ENCODE data around the gene MCAT.

MCAT gene

DNA sequence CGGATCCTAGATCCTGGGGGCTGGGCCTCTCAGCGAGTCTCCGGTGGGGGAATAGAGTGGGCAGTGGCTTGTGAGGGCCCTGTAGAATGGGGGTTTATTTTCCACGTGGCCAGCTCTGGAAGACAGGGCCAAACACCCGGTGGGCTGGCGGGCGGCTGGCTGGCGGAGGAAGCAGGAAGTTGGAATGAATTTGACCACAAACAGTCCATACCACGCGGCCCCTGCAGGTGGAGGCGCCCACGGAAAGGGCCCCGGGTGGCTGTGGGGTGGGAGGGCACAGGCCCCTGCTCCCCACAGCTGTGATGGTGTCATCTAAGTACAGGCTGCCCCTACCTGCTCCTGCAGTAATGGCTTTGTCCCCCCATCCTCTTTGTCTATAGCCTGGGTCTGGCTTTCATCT, 15.1 kb downstream of the MCAT start:
- no peak for TF ChIP-seq CTCF (IDR thresholded peaks at IDR 0.05; ENCODE audit: low read depth, low read length)
- DNase-seq (ENCODE audit: extremely low read depth, low read depth), result no peak

GRCh38 chr22:43127166-43127908, 15.9 kb downstream of the MCAT start:
- DNase-seq (ENCODE audit: extremely low read depth, low read depth), result no peak
- TF ChIP-seq CTCF (IDR thresholded peaks at IDR 0.05; ENCODE audit: low read depth, low read length), result no peak

- TF ChIP-seq CTCF (IDR thresholded peaks at IDR 0.05; ENCODE audit: low read depth, low read length), result no peak
- no peak for DNase-seq (ENCODE audit: extremely low read depth, low read depth)
These were observed 16.6 kb downstream of the MCAT start for GRCh38 chr22:43126501-43127165.

GRCh38 chr22:43118953-43119458, 24.2 kb downstream of the MCAT start:
- no peak for DNase-seq (ENCODE audit: extremely low read depth, low read depth)

GRCh38 chr22:43118024-43118849, 25.0 kb downstream of the MCAT start:
- DNase-seq (ENCODE audit: extremely low read depth, low read depth), result no peak
- TF ChIP-seq CTCF (IDR thresholded peaks at IDR 0.05; ENCODE audit: low read depth, low read length), result no peak

More at GRCh38 chr22:43118953-43119458, 24.2 kb downstream of the MCAT start:
- no peak for TF ChIP-seq CTCF (IDR thresholded peaks at IDR 0.05; ENCODE audit: low read depth, low read length)

DNA sequence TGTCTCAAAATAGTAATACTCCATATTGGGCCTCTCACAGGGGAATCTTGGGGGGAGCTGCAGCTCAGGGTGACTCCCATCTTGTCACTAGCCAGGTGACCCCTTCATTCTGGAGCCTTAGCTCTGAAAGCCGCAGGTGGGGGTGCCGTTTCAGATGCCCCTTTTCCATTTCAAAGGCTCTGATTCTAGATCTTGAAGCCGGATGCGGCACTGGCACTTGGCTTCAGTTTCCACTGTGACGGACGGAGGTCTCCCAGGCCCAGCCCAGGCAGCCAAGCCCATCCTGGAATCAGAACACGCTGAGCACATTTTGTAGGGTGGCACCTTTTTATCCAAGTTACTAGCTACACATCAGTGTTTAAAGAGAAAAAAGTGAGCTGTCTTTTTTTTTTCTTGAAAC, 26.3 kb downstream of the MCAT start:
- no peak for DNase-seq (ENCODE audit: extremely low read depth, low read depth)
- no peak for TF ChIP-seq CTCF (IDR thresholded peaks at IDR 0.05; ENCODE audit: low read depth, low read length)
